ENCODE results near the gene MBOAT1.
"Not testable (repeated sequence)": the region's sequence is repeated elsewhere in the genome, so short reads cannot be mapped to it uniquely, and the experiment has no call there.

Gene MBOAT1

GRCh38 chr6:20146831-20147230 is 65.4 kb downstream of the MBOAT1 start:
- H2BK5ac ChIP-seq (ENCODE audit: low read depth, low read length, poor library complexity, severe bottlenecking); H3K4ac ChIP-seq (ENCODE audit: low read depth in 1 of 2, low read length in 2 of 2); H3K23ac ChIP-seq (ENCODE audit: low read length in 2 of 2); DNase-seq; H2AFZ ChIP-seq (ENCODE audit: low read depth, low read length); H2BK120ac ChIP-seq (ENCODE audit: low read depth, low read length); H3K27ac ChIP-seq (ENCODE audit: low read length, poor library complexity, severe bottlenecking); H4K8ac ChIP-seq (ENCODE audit: low read length); H2BK15ac ChIP-seq (ENCODE audit: low read depth, poor library complexity, severe bottlenecking); H3K9ac ChIP-seq (ENCODE audit: low read length); H3K4me1 ChIP-seq (ENCODE audit: control insufficient read depth, insufficient read depth, low read depth, low read length); H3K9me3 ChIP-seq (ENCODE audit: control insufficient read depth, low read length); H3K27me3 ChIP-seq (ENCODE audit: control insufficient read depth in 1 of 2, insufficient read depth in 1 of 2, low read length in 2 of 2); H4K91ac ChIP-seq (ENCODE audit: low read length); H3K4me2 ChIP-seq (ENCODE audit: low read length, poor library complexity, severe bottlenecking); H3K4me3 ChIP-seq (ENCODE audit: insufficient read depth in 1 of 2, low read depth in 1 of 2, low read length in 2 of 2); H3K79me1 ChIP-seq (replicated peaks; ENCODE audit: low read length, poor library complexity, severe bottlenecking); H2AK5ac ChIP-seq (ENCODE audit: low read length, severe bottlenecking); H2BK12ac ChIP-seq (ENCODE audit: low read length in 2 of 2); H3K36me3 ChIP-seq (ENCODE audit: control insufficient read depth in 1 of 2, insufficient read depth in 2 of 2, low read depth in 1 of 2, low read length in 2 of 2); H3K18ac ChIP-seq (ENCODE audit: low read depth in 1 of 2, low read length in 2 of 2): not testable (repeated sequence)
- peak overlapping the region in 1 of 2 experiments; percentile 86 for H3K14ac ChIP-seq (ENCODE audit: low read length in 2 of 2)
- 93% methylated on average over 6 of the region's 6 CpGs for whole genome bisulfite sequencing

- 100% methylated on average over 1 of the region's 2 CpGs for WGBS
Observed at GRCh38 chr6:20146291-20146690, 66.0 kb downstream of the MBOAT1 start.

GRCh38 chr6:20142866-20143265 is 69.4 kb downstream of the MBOAT1 start:
- no peak overlapping the region for H3K18ac ChIP-seq (ENCODE audit: low read depth in 1 of 2, low read length in 2 of 2)
- no peak overlapping the region for H4K8ac ChIP-seq (ENCODE audit: low read length)
- no peak overlapping the region for H4K91ac ChIP-seq (ENCODE audit: low read length)
- H3K36me3 ChIP-seq (ENCODE audit: control insufficient read depth in 1 of 2, insufficient read depth in 2 of 2, low read depth in 1 of 2, low read length in 2 of 2) = no peaks in the 10 kb centered on the region
- no peak overlapping the region for H2AFZ ChIP-seq (ENCODE audit: low read depth, low read length)
- H3K4ac ChIP-seq (ENCODE audit: low read depth in 1 of 2, low read length in 2 of 2) = no peak overlapping the region
- no peak overlapping the region for H2AK5ac ChIP-seq (ENCODE audit: low read length, severe bottlenecking)
- no peaks in the 10 kb centered on the region for H3K27me3 ChIP-seq (ENCODE audit: control insufficient read depth in 1 of 2, insufficient read depth in 1 of 2, low read length in 2 of 2)
- no peak overlapping the region for H2BK120ac ChIP-seq (ENCODE audit: low read depth, low read length)
- no peaks in the 10 kb centered on the region for H3K4me1 ChIP-seq (ENCODE audit: control insufficient read depth, insufficient read depth, low read depth, low read length)
- H3K9ac ChIP-seq (ENCODE audit: low read length) = no peak overlapping the region
- no peak overlapping the region for H2BK5ac ChIP-seq (ENCODE audit: low read depth, low read length, poor library complexity, severe bottlenecking)
- H3K23ac ChIP-seq (ENCODE audit: low read length in 2 of 2) = no peak overlapping the region
- no peak overlapping the region for H3K27ac ChIP-seq (ENCODE audit: low read length, poor library complexity, severe bottlenecking)
- no peak overlapping the region for H2BK12ac ChIP-seq (ENCODE audit: low read length in 2 of 2)
- H3K14ac ChIP-seq (ENCODE audit: low read length in 2 of 2) = no peak overlapping the region
- H3K4me3 ChIP-seq (ENCODE audit: insufficient read depth in 1 of 2, low read depth in 1 of 2, low read length in 2 of 2) = no peak overlapping the region
- no peak for DNase-seq
- no peak overlapping the region for H3K4me2 ChIP-seq (ENCODE audit: low read length, poor library complexity, severe bottlenecking)
- 97% methylated on average over 4 of the region's 4 CpGs for WGBS
- H2BK15ac ChIP-seq (ENCODE audit: low read depth, poor library complexity, severe bottlenecking) = no peak overlapping the region
- H3K9me3 ChIP-seq (ENCODE audit: control insufficient read depth, low read length) = no peaks in the 10 kb centered on the region
- H3K79me1 ChIP-seq (replicated peaks; ENCODE audit: low read length, poor library complexity, severe bottlenecking) = no peaks in the 10 kb centered on the region

More at GRCh38 chr6:20146291-20146690, 66.0 kb downstream of the MBOAT1 start:
- Histone ChIP-seq H3K36me3 (ENCODE audit: control insufficient read depth in 1 of 2, insufficient read depth in 2 of 2, low read depth in 1 of 2, low read length in 2 of 2) (no peaks in the 10 kb centered on the region), H4K91ac (ENCODE audit: low read length) (no peak overlapping the region), H3K18ac (ENCODE audit: low read depth in 1 of 2, low read length in 2 of 2) (no peak overlapping the region), H2AFZ (ENCODE audit: low read depth, low read length) (no peak overlapping the region), H2AK5ac (ENCODE audit: low read length, severe bottlenecking) (no peak overlapping the region), H2BK5ac (ENCODE audit: low read depth, low read length, poor library complexity, severe bottlenecking) (no peak overlapping the region), H4K8ac (ENCODE audit: low read length) (no peak overlapping the region), H2BK12ac (ENCODE audit: low read length in 2 of 2) (no peak overlapping the region), H3K79me1 (replicated peaks; ENCODE audit: low read length, poor library complexity, severe bottlenecking) (no peaks in the 10 kb centered on the region), H3K23ac (ENCODE audit: low read length in 2 of 2) (no peak overlapping the region), H3K9ac (ENCODE audit: low read length) (no peak overlapping the region), H3K27ac (ENCODE audit: low read length, poor library complexity, severe bottlenecking) (no peak overlapping the region), H3K4me2 (ENCODE audit: low read length, poor library complexity, severe bottlenecking) (no peak overlapping the region), H2BK15ac (ENCODE audit: low read depth, poor library complexity, severe bottlenecking) (no peak overlapping the region), H3K4me1 (ENCODE audit: control insufficient read depth, insufficient read depth, low read depth, low read length) (no peaks in the 10 kb centered on the region), H3K4me3 (ENCODE audit: insufficient read depth in 1 of 2, low read depth in 1 of 2, low read length in 2 of 2) (no peak overlapping the region), H3K14ac (ENCODE audit: low read length in 2 of 2) (no peak overlapping the region), H2BK120ac (ENCODE audit: low read depth, low read length) (no peak overlapping the region), H3K27me3 (ENCODE audit: control insufficient read depth in 1 of 2, insufficient read depth in 1 of 2, low read length in 2 of 2) (no peaks in the 10 kb centered on the region), H3K4ac (ENCODE audit: low read depth in 1 of 2, low read length in 2 of 2) (no peak overlapping the region), H3K9me3 (ENCODE audit: control insufficient read depth, low read length) (no peaks in the 10 kb centered on the region)
- DNase-seq = no peak

- no peak overlapping the region for H3K18ac ChIP-seq (ENCODE audit: low read depth in 1 of 2, low read length in 2 of 2)
- H3K4me3 ChIP-seq (ENCODE audit: insufficient read depth in 1 of 2, low read depth in 1 of 2, low read length in 2 of 2) = no peak overlapping the region
- no peaks in the 10 kb centered on the region for H3K36me3 ChIP-seq (ENCODE audit: control insufficient read depth in 1 of 2, insufficient read depth in 2 of 2, low read depth in 1 of 2, low read length in 2 of 2)
- H3K9me3 ChIP-seq (ENCODE audit: control insufficient read depth, low read length) = no peaks in the 10 kb centered on the region
- no peak for DNase-seq
- H4K91ac ChIP-seq (ENCODE audit: low read length) = no peak overlapping the region
- H4K8ac ChIP-seq (ENCODE audit: low read length) = no peak overlapping the region
- no peak overlapping the region for H2BK12ac ChIP-seq (ENCODE audit: low read length in 2 of 2)
- no peak overlapping the region for H3K4me2 ChIP-seq (ENCODE audit: low read length, poor library complexity, severe bottlenecking)
- no peak overlapping the region for H3K23ac ChIP-seq (ENCODE audit: low read length in 2 of 2)
- no CpG with 5 or more reads among the region's 2 CpGs for WGBS
- no peaks in the 10 kb centered on the region for H3K79me1 ChIP-seq (replicated peaks; ENCODE audit: low read length, poor library complexity, severe bottlenecking)
- H2BK15ac ChIP-seq (ENCODE audit: low read depth, poor library complexity, severe bottlenecking) = no peak overlapping the region
- no peak overlapping the region for H2BK120ac ChIP-seq (ENCODE audit: low read depth, low read length)
- H2BK5ac ChIP-seq (ENCODE audit: low read depth, low read length, poor library complexity, severe bottlenecking) = no peak overlapping the region
- H3K4me1 ChIP-seq (ENCODE audit: control insufficient read depth, insufficient read depth, low read depth, low read length) = no peaks in the 10 kb centered on the region
- H3K14ac ChIP-seq (ENCODE audit: low read length in 2 of 2) = no peak overlapping the region
- H2AFZ ChIP-seq (ENCODE audit: low read depth, low read length) = no peak overlapping the region
- no peaks in the 10 kb centered on the region for H3K27me3 ChIP-seq (ENCODE audit: control insufficient read depth in 1 of 2, insufficient read depth in 1 of 2, low read length in 2 of 2)
- no peak overlapping the region for H2AK5ac ChIP-seq (ENCODE audit: low read length, severe bottlenecking)
- H3K4ac ChIP-seq (ENCODE audit: low read depth in 1 of 2, low read length in 2 of 2) = no peak overlapping the region
- no peak overlapping the region for H3K9ac ChIP-seq (ENCODE audit: low read length)
- no peak overlapping the region for H3K27ac ChIP-seq (ENCODE audit: low read length, poor library complexity, severe bottlenecking)
Observed at GRCh38 chr6:20141931-20142330, 70.3 kb downstream of the MBOAT1 start.

Data from mesenchymal stem cell (in vitro differentiated cells and primary cell).